Ureter (tissue), 1 donor: ENCODE data around the gene GOLGA6L7. TPM values are rescaled to one million over a fixed set of nuclear protein-coding genes. Genes with fewer than 3 reads are reported as not detected.
"Not testable (repeated sequence)": the region's sequence is repeated elsewhere in the genome, so short reads cannot be mapped to it uniquely, and the experiment has no call there.

ENCODE experiments used
- DNase-seq: peaks from one replicate; pipeline ENCODE4 v3.0.0-alpha.2; 2020; ENCODE audit warnings: low spot score
- total RNA-seq: library from RNA; stranded (reverse); gene quantifications from one replicate; pipeline ENCODE4 v1.2.4, GENCODE V29; 2023
- donor health status: DM: yes; HTN: yes; CAD: no.

GOLGA6L7 gene
- total RNA-seq, 1 donor from 2014 or later: not detected

- no peak for DNase-seq
These were observed 35.9 kb upstream of the GOLGA6L7 start for GRCh38 chr15:28884151-28884940.

GRCh38 chr15:28881600-28881999, 33.2 kb upstream of the GOLGA6L7 start:
- no peak for DNase-seq

GRCh38 chr15:28881170-28881569, 32.7 kb upstream of the GOLGA6L7 start:
- no peak for DNase-seq

- no peak for DNase-seq
These were observed 32.2 kb upstream of the GOLGA6L7 start for GRCh38 chr15:28880680-28881079.

GRCh38 chr15:28879551-28879950, 31.1 kb upstream of the GOLGA6L7 start:
- no peak for DNase-seq

GRCh38 chr15:28878209-28878608, 29.8 kb upstream of the GOLGA6L7 start:
- no peak for DNase-seq

- no peak for DNase-seq
These were observed 28.4 kb upstream of the GOLGA6L7 start for GRCh38 chr15:28876845-28877185.

GRCh38 chr15:28876131-28876844, 27.8 kb upstream of the GOLGA6L7 start:
- DNase-seq: no peak

- no peak for DNase-seq
These were observed 27.1 kb upstream of the GOLGA6L7 start for GRCh38 chr15:28875461-28876000.

GRCh38 chr15:28873585-28874190, 25.2 kb upstream of the GOLGA6L7 start:
- DNase-seq: no peak

- DNase-seq: no peak
These were observed 24.6 kb upstream of the GOLGA6L7 start for GRCh38 chr15:28873006-28873405.

GRCh38 chr15:28871168-28871567, 22.7 kb upstream of the GOLGA6L7 start:
- DNase-seq: no peak

- DNase-seq: no peak
These were observed 20.4 kb upstream of the GOLGA6L7 start for GRCh38 chr15:28868744-28869345.

GRCh38 chr15:28861589-28862293, 13.3 kb upstream of the GOLGA6L7 start:
- DNase-seq: not testable (repeated sequence)

- no peak for DNase-seq
These were observed 12.6 kb upstream of the GOLGA6L7 start for GRCh38 chr15:28861031-28861534.

GRCh38 chr15:28854578-28854977, 6.1 kb upstream of the GOLGA6L7 start:
- not testable (repeated sequence) for DNase-seq

- not testable (repeated sequence) for DNase-seq
These were observed 5.2 kb upstream of the GOLGA6L7 start for GRCh38 chr15:28853654-28854053.

- not testable (repeated sequence) for DNase-seq
These were observed 1.3 kb upstream of the GOLGA6L7 start for GRCh38 chr15:28849766-28850165.

GRCh38 chr15:28849271-28849670, 827 bp upstream of the GOLGA6L7 start:
- DNase-seq: not testable (repeated sequence)

GRCh38 chr15:28847959-28848358, 485 bp downstream of the GOLGA6L7 start:
- not testable (repeated sequence) for DNase-seq

- not testable (repeated sequence) for DNase-seq
These were observed 1.2 kb downstream of the GOLGA6L7 start for GRCh38 chr15:28847247-28847646.
